Dendritic cell treated with granulocyte-macrophage colony-stimulating factor and Interleukin-4, amounts not matched to agents 40 ng/mL and 50 ng/mL, for 4 days (primary cell): ENCODE measurements around the gene ACAD10.

Experiments used
- H3K27ac Mint-ChIP-seq: one replicate; pipeline ENCODE4 v1.8.0; 2022; ENCODE audit warnings: mild to moderate bottlenecking, mixed read lengths
- H3K27me3 Mint-ChIP-seq: one replicate; pipeline ENCODE4 v1.8.0; 2022; ENCODE audit warnings: mild to moderate bottlenecking, mixed read lengths
- H3K36me3 Mint-ChIP-seq: one replicate; pipeline ENCODE4 v1.8.0; 2022; ENCODE audit warnings: low read depth, mixed read lengths
- H3K4me1 Mint-ChIP-seq: one replicate; pipeline ENCODE4 v1.8.0; 2022; ENCODE audit warnings: low read depth, mixed read lengths
- H3K4me3 Mint-ChIP-seq: one replicate; pipeline ENCODE4 v1.8.0; 2022; ENCODE audit warnings: mild to moderate bottlenecking, moderate library complexity, mixed read lengths
- H3K9me3 Mint-ChIP-seq: one replicate; pipeline ENCODE4 v1.8.0; 2022; ENCODE audit warnings: mixed read lengths
- intact Hi-C: fragments of 100-400 bp; cut with micrococcal nuclease; formaldehyde crosslinking; loops from one replicate; pipeline ENCODE4 v1.15.0; 2022

Gene ACAD10

DNA sequence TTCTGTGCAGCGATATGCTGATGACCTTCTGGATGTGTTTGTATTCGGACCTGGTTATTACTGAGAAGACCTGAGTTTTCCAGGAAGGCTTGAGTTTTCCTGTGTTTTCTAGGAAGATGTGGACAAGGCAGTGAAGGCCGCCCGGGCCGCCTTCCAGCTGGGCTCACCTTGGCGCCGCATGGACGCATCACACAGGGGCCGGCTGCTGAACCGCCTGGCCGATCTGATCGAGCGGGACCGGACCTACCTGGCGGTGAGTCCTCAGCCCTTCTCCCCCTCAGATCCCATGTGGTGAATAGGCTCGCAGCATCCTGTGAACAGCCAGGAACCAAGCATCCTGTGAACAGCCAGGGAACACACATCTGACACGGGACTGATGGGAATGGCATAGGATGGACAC, 97.2 kb downstream of the ACAD10 start:
- H3K27ac Mint-ChIP-seq = no peak overlapping the region
- H3K9me3 Mint-ChIP-seq = peaks cover 10% of the 10 kb centered on the region
- intact Hi-C loops = no loop called here
- no peak overlapping the region for H3K4me3 Mint-ChIP-seq
- peaks cover 75% of the 10 kb centered on the region for H3K36me3 Mint-ChIP-seq
- H3K4me1 Mint-ChIP-seq = peaks cover 26% of the 10 kb centered on the region
- no peaks in the 10 kb centered on the region for H3K27me3 Mint-ChIP-seq

DNA sequence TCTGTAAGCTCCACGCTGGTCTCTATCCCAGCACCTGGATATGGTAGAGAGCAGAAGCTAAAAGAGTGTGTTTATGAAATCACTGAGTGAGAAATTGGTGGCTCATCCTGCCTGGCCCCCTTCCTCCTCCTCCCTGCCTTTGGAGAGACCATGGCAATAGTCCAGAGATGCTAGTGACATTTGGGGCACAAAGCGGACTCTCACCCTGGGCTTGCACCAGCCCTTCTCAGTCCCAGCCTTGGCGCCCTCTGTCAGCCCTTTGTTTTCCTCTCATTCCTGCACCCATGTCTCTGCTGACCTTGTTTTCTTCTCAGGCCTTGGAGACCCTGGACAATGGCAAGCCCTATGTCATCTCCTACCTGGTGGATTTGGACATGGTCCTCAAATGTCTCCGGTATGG, 99.1 kb downstream of the ACAD10 start:
- intact Hi-C loops = no loop called here
- H3K9me3 Mint-ChIP-seq = peaks cover 10% of the 10 kb centered on the region
- H3K27ac Mint-ChIP-seq = no peak overlapping the region
- H3K36me3 Mint-ChIP-seq = peaks cover 93% of the 10 kb centered on the region
- H3K4me3 Mint-ChIP-seq = no peak overlapping the region
- H3K4me1 Mint-ChIP-seq = peaks cover 11% of the 10 kb centered on the region
- H3K27me3 Mint-ChIP-seq = no peaks in the 10 kb centered on the region

DNA sequence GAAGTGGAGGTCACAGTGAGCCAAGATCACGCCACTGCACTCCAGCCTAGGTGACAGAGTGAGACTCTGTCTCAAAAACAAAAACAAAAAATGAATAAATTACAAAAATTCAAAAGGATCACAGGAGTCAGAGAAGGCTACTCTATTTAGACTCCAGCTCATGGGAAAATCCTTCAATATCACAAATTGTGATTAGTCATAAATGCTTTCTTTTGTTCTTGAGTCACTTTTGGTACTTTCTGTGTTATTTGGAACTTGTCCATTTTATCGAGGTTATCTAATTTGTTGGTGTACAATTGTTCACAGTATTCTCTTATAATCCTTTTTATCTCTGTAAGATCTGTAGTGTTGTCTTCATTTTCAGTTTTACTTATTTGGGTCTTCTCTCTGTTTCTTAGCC, 99.8 kb downstream of the ACAD10 start:
- Mint-ChIP-seq H3K4me3 (no peak overlapping the region), H3K27me3 (no peaks in the 10 kb centered on the region), H3K27ac (no peak overlapping the region), H3K36me3 (peaks cover 96% of the 10 kb centered on the region), H3K4me1 (peaks cover 4% of the 10 kb centered on the region), H3K9me3 (peaks cover 9% of the 10 kb centered on the region)
- intact Hi-C loops = no loop called here

DNA sequence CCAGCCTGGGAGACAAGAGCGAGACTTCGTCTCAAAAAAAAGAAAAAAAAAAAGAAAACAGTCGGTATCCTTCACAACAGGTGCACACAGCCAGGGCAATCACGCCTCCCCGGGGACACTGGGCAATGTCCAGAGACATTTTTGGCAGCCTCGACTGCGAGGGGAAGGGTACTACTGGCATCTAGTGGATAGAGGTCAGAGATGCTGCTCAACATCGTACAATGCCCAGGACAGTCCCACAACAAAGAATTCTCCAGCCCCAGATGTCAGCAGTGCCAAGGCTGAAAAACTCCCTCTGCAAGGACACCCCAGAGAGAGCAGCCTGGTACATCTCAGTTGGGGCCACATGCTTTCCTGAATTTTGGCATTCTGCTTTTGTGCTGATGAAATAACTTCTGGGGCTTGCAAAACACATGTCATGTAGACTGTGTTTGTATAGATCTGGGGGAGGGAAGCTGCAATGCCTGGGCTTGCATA, 102.4 kb downstream of the ACAD10 start:
- intact Hi-C loops = loop anchor here (1.0 kb wide), 2 partner anchors 11 to 35 kb away; no protein-coding TSS in a partner anchor
- H3K36me3 Mint-ChIP-seq = peaks cover 92% of the 10 kb centered on the region
- H3K9me3 Mint-ChIP-seq = no peaks in the 10 kb centered on the region
- H3K4me1 Mint-ChIP-seq = no peaks in the 10 kb centered on the region
- no peak overlapping the region for H3K4me3 Mint-ChIP-seq
- H3K27me3 Mint-ChIP-seq = no peaks in the 10 kb centered on the region
- H3K27ac Mint-ChIP-seq = no peak overlapping the region

DNA sequence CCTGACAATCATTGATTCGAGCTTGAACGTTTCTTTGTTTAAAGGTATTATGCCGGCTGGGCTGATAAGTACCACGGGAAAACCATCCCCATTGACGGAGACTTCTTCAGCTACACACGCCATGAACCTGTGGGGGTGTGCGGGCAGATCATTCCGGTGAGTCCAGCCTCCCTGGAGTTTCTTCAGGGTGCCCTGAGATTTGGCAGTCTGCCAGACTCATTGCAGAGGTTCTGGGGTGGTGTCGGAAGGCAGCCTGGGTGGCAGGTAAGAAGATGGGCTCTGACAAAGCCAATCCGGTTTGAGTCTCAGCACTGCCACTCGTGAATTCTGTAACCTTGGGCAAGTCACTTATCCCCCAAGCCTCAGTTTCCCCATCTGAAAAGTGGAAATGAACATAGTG, 103.9 kb downstream of the ACAD10 start:
- Mint-ChIP-seq H3K4me3 (no peak overlapping the region), H3K4me1 (no peaks in the 10 kb centered on the region), H3K9me3 (no peaks in the 10 kb centered on the region), H3K27ac (no peak overlapping the region), H3K36me3 (peaks cover 92% of the 10 kb centered on the region), H3K27me3 (no peaks in the 10 kb centered on the region)
- intact Hi-C loops = no loop called here

DNA sequence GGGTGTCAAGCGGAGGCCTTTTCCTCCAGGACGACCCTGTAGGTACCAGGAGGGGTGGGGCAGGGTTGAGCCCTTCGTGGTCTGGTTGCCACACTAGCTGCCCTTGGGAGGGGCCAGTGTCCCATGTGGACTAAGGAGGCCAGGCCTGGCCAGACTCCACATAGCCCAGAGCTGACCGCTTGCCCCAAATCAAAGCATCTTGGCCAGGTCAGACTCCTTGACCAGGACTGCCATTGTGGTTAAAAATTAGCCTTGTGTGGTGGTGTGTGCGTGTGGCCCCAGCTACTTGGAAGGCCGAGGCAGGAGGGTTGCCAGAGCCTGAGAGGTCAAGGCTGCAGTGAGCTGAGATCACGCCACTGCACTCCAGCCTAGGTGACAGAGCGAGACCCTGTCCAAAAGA, 105.7 kb downstream of the ACAD10 start:
- Mint-ChIP-seq H3K36me3 (peaks cover 92% of the 10 kb centered on the region), H3K4me3 (no peak overlapping the region), H3K9me3 (no peaks in the 10 kb centered on the region), H3K27me3 (no peaks in the 10 kb centered on the region), H3K4me1 (no peaks in the 10 kb centered on the region), H3K27ac (no peak overlapping the region)
- intact Hi-C loops = no loop called here

DNA sequence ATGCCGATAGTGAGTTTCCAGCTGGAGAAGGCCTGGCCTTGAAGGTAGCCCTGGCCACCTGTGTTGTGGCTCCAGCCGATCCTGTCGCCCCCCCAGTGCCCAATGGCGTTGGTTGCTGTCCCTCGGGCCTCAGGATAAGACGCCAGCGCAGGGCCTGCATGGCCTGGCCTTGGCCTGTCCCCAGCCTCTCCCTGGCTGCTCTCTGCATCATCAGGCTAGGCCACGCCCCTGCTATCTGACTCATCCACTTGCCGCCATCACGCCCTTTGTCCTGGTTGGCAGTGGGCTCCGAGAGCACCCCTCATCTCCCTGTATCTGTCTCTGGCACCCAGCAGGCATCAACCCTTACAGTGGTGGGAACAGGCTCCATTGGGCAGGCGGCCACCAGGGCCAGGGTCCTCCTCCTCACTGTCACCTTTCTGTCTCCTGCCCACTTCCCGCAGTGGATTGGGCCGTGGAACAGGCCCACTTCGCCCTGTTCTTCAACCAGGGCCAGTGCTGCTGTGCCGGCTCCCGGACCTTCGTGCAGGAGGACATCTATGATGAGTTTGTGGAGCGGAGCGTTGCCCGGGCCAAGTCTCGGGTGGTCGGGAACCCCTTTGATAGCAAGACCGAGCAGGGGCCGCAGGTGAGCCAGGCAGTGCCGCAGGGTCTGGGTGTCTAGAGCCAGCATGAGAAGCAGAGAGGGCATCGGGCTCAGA, 106.5 kb downstream of the ACAD10 start:
- no peak overlapping the region for H3K4me3 Mint-ChIP-seq
- peaks cover 92% of the 10 kb centered on the region for H3K36me3 Mint-ChIP-seq
- H3K27ac Mint-ChIP-seq = peak overlapping the region; percentile 2
- H3K9me3 Mint-ChIP-seq = no peaks in the 10 kb centered on the region
- no peaks in the 10 kb centered on the region for H3K4me1 Mint-ChIP-seq
- H3K27me3 Mint-ChIP-seq = no peaks in the 10 kb centered on the region
- intact Hi-C loops = no loop called here

DNA sequence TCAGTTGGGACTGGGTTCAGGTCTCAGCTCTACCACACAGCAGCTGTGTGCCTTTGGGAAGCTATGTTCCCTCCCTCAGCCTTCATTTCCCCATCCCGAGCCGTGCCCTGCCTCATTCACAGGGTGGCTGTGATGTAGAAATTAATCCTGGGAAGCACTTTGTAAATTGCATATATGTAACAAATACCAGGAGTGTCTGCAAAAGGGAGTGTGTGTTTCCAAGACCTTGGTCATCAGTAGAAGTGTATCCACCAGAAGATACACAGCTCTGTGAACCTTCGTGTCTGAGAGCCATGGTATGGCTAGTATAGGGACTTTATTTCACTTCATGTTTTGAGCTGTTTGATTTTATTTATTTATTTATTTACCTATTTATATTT, 107.0 kb downstream of the ACAD10 start:
- intact Hi-C loops = no loop called here
- H3K9me3 Mint-ChIP-seq = no peaks in the 10 kb centered on the region
- H3K36me3 Mint-ChIP-seq = peaks cover 94% of the 10 kb centered on the region
- H3K4me3 Mint-ChIP-seq = no peak overlapping the region
- H3K4me1 Mint-ChIP-seq = no peaks in the 10 kb centered on the region
- H3K27ac Mint-ChIP-seq = no peak overlapping the region
- no peaks in the 10 kb centered on the region for H3K27me3 Mint-ChIP-seq

DNA sequence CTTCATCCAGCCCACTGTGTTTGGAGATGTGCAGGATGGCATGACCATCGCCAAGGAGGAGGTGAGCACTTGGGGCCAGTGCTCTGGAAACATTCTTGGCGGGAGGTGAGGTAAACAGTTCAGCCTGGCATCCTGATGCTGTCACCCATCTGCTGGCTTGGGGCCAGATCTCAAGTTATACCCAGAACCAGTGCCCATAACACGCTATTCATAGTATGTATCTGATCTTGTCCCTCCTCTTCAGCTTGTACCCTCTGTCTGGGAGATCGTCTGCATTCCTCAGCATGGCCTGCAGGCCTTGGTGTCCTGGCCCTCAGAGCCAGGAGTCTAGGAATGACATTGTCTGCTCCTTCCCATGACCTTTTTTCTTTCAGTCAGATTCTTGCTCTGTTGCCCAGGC, 112.3 kb downstream of the ACAD10 start:
- Mint-ChIP-seq H3K9me3 (no peaks in the 10 kb centered on the region), H3K27ac (no peak overlapping the region), H3K36me3 (peaks cover 93% of the 10 kb centered on the region), H3K27me3 (no peaks in the 10 kb centered on the region), H3K4me1 (no peaks in the 10 kb centered on the region), H3K4me3 (no peak overlapping the region)
- intact Hi-C loops = no loop called here

DNA sequence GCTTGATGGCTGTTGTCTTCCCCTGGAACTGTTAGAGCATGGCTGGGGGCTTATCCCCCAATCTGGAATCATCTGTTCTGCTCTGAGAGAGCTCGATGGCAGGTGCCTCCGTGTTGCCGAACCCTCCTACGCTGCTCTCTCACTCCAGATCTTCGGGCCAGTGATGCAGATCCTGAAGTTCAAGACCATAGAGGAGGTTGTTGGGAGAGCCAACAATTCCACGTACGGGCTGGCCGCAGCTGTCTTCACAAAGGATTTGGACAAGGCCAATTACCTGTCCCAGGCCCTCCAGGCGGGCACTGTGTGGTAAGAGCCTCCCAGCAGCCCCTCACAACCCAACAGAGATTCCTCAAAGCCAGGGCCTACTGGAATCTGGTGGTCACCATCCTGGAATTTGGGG, 113.9 kb downstream of the ACAD10 start:
- intact Hi-C loops = no loop called here
- Mint-ChIP-seq H3K27me3 (no peaks in the 10 kb centered on the region), H3K27ac (no peak overlapping the region)

DNA sequence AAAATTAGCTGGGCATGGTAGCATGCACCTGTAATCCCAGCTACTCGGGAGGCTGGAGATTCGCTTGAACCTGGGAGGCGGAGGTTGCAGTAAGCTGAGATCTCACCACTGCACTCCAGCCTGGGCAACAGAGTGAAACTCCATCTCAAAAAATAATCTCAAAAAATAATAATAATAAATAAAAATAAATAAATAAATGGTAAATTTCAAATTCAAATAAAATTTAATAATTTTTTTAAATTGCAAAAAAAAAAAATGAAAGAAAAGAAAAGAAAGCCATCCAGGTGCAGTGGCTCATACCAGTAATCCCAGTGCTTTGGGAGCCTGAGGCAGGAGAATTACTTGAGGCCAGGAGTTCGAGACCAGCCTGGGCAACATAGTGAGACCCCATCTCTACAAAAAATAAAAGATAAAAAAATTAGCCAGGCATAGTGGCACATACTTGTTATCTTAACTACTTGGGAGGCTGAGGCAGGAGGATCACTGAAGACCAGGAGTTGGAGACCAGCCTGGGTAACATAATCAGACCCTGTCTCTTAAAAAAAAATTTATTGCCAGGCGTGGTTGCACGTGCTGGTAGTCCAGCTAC, 117.3 kb downstream of the ACAD10 start:
- Mint-ChIP-seq H3K27ac (no peak overlapping the region), H3K27me3 (no peaks in the 10 kb centered on the region), H3K36me3 (peaks cover 87% of the 10 kb centered on the region), H3K4me3 (no peak overlapping the region), H3K9me3 (no peaks in the 10 kb centered on the region), H3K4me1 (no peaks in the 10 kb centered on the region)
- intact Hi-C loops = no loop called here

More for the DNA sequence above, 113.9 kb downstream of the ACAD10 start:
- Mint-ChIP-seq H3K4me1 (no peaks in the 10 kb centered on the region), H3K4me3 (no peak overlapping the region), H3K9me3 (no peaks in the 10 kb centered on the region), H3K36me3 (peaks cover 92% of the 10 kb centered on the region)

DNA sequence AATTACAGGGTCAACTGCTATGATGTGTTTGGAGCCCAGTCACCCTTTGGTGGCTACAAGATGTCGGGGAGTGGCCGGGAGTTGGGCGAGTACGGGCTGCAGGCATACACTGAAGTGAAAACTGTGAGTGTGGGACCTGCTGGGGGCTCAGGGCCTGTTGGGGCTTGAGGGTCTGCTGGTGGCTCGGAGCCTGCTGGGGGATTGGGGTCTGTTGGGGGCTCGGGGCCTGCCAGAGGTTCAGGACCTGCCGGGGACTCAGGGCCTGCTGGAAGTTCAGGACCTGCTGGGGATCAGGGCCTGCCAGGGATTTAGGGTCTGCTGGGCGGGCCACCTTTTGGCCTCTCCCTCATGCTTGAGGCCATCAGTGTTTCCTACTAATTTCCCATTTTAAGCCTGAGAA, 118.0 kb downstream of the ACAD10 start:
- Mint-ChIP-seq H3K27me3 (no peaks in the 10 kb centered on the region), H3K36me3 (peaks cover 87% of the 10 kb centered on the region), H3K27ac (no peak overlapping the region), H3K4me1 (no peaks in the 10 kb centered on the region), H3K4me3 (no peak overlapping the region), H3K9me3 (no peaks in the 10 kb centered on the region)
- intact Hi-C loops = no loop called here

DNA sequence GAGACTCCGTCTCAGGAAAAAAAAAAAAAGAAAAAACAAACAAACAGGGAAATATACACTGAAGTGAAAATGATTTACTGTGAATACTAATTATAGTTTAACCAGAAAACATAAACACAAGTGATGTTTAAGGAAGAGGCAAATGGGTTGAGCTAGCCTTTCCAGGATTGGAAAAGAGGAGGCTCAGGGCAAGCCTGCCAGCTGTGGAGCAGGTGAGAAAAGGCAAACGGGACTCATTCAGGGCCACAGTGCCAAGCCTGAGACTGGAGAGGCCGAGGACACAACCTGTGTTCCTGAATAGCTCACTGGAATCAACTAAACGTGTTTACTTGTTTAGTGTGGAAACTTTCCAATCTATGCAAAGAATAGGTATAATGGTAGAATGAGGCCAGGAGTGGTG, 120.5 kb downstream of the ACAD10 start:
- Mint-ChIP-seq H3K36me3 (peaks cover 87% of the 10 kb centered on the region), H3K9me3 (no peaks in the 10 kb centered on the region), H3K4me3 (no peak overlapping the region), H3K27me3 (no peaks in the 10 kb centered on the region), H3K27ac (no peak overlapping the region), H3K4me1 (no peaks in the 10 kb centered on the region)
- intact Hi-C loops = no loop called here
